ENCODE data around the gene SPRR2D. TPM values are rescaled to one million over a fixed set of nuclear protein-coding genes. Genes with fewer than 3 reads are reported as not detected.
"Not testable (repeated sequence)": the region's sequence is repeated elsewhere in the genome, so short reads cannot be mapped to it uniquely, and the experiment has no call there.

SPRR2D gene
- total RNA-seq, 1 donor from 2014 or later: 1.2 TPM

GRCh38 chr1:153011235-153011758, 29.6 kb downstream of the SPRR2D start:
- DNase-seq (ENCODE audit: low spot score): not testable (repeated sequence)

DNA sequence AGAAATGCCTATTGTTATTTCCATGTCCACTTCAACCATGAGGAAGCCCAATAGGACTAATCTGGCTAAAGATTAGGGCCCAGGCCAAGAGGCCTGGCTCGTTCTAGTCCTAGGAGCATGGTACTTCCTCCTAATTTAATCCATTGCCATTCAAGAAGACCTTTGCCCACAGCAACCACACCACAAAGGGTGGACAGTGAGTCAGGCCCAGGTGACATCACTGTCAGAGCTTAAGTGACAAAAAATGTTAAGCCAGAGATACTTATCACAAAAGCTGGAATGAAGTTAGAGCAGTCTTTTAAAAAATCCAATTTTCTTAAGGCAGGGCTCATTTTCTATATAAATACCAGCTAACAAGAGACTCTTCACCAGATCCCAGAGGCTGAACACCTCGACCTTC, 39.5 kb downstream of the SPRR2D start, which contains the start of gene SPRR3:
Gene SPRR3, plus strand, starts transcription at position 368 of the 400 bp plus-strand sequence. CDS start 1,272 bp downstream, outside the sequence.
- DNase-seq (ENCODE audit: low spot score): no peak

GRCh38 chr1:153000294-153000693, 40.6 kb downstream of the SPRR2D start:
- no peak for DNase-seq (ENCODE audit: low spot score)

DNA sequence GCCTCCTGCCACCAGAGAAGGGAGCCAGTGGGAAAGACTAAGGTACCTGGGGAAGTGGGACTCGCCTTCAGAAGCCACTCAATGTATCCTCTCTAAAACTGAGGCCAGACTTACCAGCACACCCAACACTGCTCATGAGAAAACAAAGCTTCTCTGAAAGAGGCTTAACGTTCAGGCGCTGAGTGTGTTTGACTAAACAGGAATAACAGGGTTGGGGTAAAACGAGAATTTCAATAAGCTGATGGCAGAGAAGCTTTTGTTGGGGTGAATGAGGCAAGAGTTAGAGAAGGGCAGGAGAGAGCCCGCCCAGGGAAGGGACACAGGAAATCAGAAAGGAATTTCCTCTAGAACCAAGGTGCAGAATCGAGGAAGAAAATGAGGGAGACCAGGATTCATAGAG, 41.1 kb downstream of the SPRR2D start:
- DNase-seq (ENCODE audit: low spot score): no peak

DNA sequence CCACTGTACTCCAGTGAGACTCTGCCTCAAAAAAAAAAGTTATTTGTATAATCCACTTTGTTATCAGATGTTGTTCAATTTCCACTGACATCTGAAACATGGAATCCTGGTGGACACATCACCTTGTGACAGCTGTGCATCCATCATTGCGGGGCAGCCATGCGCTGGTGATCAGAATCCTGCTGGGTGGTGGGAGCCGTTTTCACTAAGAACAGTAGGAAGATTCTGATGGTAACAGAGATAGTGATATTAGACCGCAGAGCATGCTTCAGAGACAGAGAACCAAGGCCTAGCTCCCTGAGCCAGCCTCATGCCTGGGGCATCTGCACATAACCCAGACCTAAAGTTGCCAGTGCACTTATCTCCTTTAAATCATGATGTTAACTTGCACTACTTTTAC, 42.4 kb downstream of the SPRR2D start:
- no peak for DNase-seq (ENCODE audit: low spot score)

DNA sequence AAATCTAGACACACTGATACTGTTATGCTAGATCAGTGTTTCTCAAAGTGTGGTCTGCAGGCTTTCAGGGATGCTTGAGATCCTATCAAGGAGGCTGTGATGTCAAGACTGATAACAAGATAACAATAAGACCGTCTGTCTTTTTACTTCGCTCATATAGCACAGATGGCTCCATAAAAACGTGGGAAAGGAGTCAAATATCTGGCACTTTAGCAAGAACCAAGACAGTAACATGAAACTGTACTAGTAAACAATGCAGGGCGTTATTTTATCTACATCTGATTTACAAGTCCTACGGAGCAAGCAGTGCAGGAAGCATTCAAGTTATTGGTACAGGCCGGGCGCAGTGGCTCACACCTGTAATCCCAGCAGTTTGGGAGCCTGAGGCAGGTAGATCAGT, 43.0 kb downstream of the SPRR2D start:
- no peak for DNase-seq (ENCODE audit: low spot score)

GRCh38 chr1:152996633-152997400, 44.1 kb downstream of the SPRR2D start:
- no peak for DNase-seq (ENCODE audit: low spot score)

DNA sequence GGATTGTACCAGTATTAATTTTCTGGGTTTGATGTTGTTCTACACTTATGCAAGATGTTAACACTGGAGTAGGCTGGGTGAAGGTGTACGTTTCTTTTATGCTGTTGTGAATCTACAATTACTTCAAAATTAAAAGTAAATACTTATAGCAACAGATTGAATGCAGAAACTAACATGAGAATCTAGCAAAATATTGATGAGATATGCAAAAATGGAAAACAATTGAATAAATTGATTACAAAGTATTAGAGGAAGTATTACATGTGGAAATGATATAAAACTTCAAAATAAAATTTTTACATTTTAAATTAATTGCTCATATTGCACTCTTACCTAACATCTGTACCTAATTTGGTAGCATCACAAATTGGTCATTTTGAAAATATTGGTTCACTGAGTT, 45.1 kb downstream of the SPRR2D start:
- no peak for DNase-seq (ENCODE audit: low spot score)

DNA sequence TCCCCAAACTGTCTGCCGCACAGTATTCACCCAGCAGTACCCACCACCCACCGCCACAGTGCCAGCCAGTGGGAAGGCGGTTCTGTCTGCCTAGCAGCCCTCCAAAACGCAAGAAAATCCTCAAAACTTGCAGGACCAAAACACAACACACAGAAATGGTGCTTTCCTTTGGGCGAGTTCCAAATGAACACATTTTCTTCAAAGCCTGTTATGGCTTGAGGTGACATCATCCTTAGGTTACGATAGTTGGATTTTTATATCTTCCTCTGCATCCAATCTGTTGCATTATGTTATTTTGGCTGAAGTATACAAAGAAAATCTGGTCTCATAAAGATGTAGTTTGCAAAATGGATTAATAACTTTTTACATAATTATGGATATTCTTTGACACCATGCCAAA, 47.7 kb downstream of the SPRR2D start:
- DNase-seq (ENCODE audit: low spot score): no peak

Other genes starting within 250 kb of the SPRR2D start
- gene LCE1D, start 244.4 kb downstream of the SPRR2D start, total RNA-seq (ENCODE audit: insufficient read depth, low replicate concordance): not detected
- gene LCE1C, start 234.5 kb downstream of the SPRR2D start, total RNA-seq (ENCODE audit: insufficient read depth, low replicate concordance): not detected
- gene LCE1B, start 229.1 kb downstream of the SPRR2D start, total RNA-seq (ENCODE audit: insufficient read depth, low replicate concordance): not detected
- gene LCE1A, start 213.6 kb downstream of the SPRR2D start, total RNA-seq (ENCODE audit: insufficient read depth, low replicate concordance): not detected
- not detected for gene LCE6A, start 198.3 kb downstream of the SPRR2D start, total RNA-seq (ENCODE audit: insufficient read depth, low replicate concordance)
- gene LCE7A, start 181.1 kb downstream of the SPRR2D start, total RNA-seq (ENCODE audit: insufficient read depth, low replicate concordance): not detected
- 3.6 TPM for gene SMCP, start 162.8 kb downstream of the SPRR2D start, total RNA-seq (ENCODE audit: insufficient read depth, low replicate concordance)
- 14.2 TPM for gene IVL, start 132.6 kb downstream of the SPRR2D start, total RNA-seq (ENCODE audit: insufficient read depth, low replicate concordance)
- gene SPRR5, start 93.9 kb downstream of the SPRR2D start, total RNA-seq (ENCODE audit: insufficient read depth, low replicate concordance): not detected
- not detected for gene SPRR4, start 70.5 kb downstream of the SPRR2D start, total RNA-seq (ENCODE audit: insufficient read depth, low replicate concordance)
- gene SPRR1A, start 57.0 kb downstream of the SPRR2D start, total RNA-seq (ENCODE audit: insufficient read depth, low replicate concordance): not detected
- 8.7 TPM for gene SPRR3, start 39.4 kb downstream of the SPRR2D start, total RNA-seq (ENCODE audit: insufficient read depth, low replicate concordance)
- not detected for gene SPRR1B, start 9.9 kb downstream of the SPRR2D start, total RNA-seq (ENCODE audit: insufficient read depth, low replicate concordance)
- gene SPRR2A, start 16.4 kb upstream of the SPRR2D start, total RNA-seq (ENCODE audit: insufficient read depth, low replicate concordance): not detected
- gene SPRR2B, start 30.5 kb upstream of the SPRR2D start, total RNA-seq (ENCODE audit: insufficient read depth, low replicate concordance): not detected
- not detected for gene SPRR2E, start 53.4 kb upstream of the SPRR2D start, total RNA-seq (ENCODE audit: insufficient read depth, low replicate concordance)
- not detected for gene SPRR2F, start 72.4 kb upstream of the SPRR2D start, total RNA-seq (ENCODE audit: insufficient read depth, low replicate concordance)
- gene SPRR2G, start 109.8 kb upstream of the SPRR2D start, total RNA-seq (ENCODE audit: insufficient read depth, low replicate concordance): 11.3 TPM
- gene LELP1, start 162.3 kb upstream of the SPRR2D start, total RNA-seq (ENCODE audit: insufficient read depth, low replicate concordance): not detected
- gene PRR9, start 176.5 kb upstream of the SPRR2D start, total RNA-seq (ENCODE audit: insufficient read depth, low replicate concordance): 8.2 TPM
- not detected for gene LORICRIN, start 218.6 kb upstream of the SPRR2D start, total RNA-seq (ENCODE audit: insufficient read depth, low replicate concordance)